HG02973 (cell line): ENCODE results near the gene MACROD2.

Experiments
- ATAC-seq: cut with Tn5 transposase; IDR thresholded peaks from one replicate; pipeline ENCODE4 v1.9.1; 2021; ENCODE audit warnings: moderate library complexity; ENCODE audit not compliant: unreplicated experiment

The MACROD2 gene

DNA sequence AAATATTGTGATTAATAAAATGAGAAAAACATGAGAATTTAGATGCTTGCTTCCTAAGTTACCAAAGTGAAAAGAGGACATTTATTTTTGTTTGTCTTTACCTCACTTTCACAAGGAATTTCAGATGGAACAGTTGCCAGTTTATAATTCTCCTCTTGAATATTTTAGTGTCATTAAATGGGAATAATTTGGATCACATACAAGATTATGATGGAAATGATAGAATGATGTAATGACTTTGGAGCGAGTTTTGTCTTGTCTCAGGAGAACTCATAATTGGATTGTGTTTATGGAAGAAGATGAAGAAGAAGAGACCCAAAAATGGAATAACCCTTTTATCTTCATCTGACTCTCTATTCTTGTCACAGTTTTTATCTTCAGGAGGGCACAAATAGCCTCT lies 515.0 kb downstream of the MACROD2 start:
- no peak for ATAC-seq

DNA sequence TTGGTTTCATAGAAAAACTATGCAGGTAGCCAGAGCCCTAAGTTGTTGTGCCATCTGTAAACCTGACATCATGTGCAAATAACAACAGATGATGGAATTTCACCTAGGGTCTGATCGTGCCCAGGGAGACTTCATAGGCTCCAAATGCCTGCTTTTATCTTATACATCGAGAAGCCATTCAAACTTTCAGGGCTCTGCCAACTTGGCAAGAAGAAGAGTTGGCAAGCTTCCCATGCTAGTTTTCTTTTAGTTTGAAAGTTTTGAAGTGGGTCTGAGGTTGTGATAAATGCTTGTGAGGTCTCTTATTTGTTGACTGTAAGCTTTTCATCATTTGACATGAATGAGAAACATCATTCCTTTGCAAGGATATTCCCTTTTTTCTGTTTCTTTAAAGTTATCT lies 517.5 kb downstream of the MACROD2 start:
- no peak for ATAC-seq

DNA sequence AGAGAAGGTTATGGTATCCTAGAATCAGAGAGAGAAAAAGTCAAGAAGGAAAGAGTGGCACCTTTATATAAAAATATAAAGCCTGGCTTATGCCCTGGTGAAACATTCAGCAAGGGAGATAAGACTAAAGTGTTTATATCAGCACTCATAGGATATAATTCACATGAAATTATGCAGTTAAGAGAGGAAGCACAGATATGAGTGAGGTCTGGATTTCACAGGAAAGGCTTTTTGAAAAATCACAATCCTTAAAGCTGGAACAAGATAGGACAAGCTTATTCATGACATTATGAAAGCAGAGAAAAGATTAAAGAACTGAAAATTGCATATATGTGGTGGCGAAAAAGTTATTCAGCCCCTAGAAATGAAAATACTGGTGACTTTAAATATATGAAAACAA lies 523.3 kb downstream of the MACROD2 start:
- ATAC-seq: no peak

DNA sequence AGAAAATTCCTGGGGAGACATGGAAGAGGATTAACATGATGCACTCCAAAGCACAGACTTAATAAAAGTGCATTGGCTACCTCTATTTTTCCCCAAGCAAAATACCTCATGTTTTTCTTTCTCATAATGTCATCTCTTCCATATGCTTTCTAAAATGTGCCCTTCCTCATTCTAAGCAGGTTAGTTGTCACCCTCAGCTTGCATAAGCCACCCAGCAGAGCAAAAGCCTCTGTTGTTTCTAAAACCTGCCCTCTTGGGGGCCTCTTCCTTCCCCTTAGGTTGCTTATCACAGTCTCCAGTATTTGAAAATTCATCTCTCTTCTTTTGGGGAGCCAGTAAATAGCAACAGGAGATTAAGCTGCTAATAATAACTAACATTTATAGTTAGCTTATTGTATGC lies 525.7 kb downstream of the MACROD2 start:
- no peak for ATAC-seq

DNA sequence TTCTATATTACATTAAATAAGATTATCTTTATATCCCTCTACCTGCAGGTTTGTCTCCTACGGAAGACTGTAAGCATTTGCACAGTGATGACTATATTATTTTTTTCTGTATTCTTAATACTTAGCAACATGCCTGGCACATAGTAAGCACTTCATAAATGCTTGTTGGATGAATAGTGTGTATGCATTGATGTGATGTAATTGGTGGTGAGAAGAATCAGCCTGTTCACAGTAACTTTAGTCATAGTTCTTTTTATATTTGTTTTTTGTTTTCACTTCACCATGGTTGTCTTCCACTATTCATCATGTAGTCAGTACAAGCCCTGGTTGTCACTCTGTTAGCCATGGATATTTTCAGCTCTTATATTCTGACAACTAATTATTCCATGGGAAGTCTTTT lies 526.1 kb downstream of the MACROD2 start:
- ATAC-seq: no peak

DNA sequence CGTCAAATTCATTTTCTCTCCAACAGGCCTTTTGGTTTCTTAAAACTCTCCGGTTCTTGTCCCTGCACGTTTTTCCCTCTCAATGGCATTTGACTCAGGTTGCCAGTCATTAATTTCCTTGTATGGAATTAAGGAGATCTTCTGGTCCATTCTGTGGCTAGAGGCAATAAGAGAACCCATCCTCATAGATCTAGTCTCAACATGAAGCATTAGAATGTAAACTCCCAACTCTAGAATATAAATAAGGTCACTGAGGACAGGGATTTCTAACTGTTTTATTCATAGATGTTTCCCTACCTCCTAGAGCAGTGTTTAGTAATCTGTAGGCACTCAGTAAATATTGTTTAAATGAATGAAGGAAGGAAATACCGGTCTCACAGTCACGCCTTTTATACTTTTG lies 527.3 kb downstream of the MACROD2 start:
- no peak for ATAC-seq

DNA sequence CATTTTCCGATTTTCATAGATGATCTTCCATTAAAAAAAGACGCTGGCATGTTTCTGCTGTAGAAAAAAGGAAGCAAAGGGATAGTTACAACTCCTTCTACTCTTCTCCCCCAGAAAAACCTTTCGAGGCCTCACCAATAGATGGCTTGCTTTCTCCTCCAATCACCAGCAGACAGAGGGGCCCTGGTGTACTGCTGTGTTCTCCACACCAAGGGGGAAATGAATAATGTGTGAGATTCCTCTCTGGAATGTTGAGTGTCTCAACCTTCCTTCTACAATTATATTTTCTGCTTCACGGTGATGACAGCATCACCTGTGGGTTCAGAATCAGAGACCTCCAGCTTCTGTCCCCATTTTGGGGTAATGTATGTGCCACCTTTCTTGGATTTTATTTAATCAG lies 527.8 kb downstream of the MACROD2 start:
- ATAC-seq: no peak

DNA sequence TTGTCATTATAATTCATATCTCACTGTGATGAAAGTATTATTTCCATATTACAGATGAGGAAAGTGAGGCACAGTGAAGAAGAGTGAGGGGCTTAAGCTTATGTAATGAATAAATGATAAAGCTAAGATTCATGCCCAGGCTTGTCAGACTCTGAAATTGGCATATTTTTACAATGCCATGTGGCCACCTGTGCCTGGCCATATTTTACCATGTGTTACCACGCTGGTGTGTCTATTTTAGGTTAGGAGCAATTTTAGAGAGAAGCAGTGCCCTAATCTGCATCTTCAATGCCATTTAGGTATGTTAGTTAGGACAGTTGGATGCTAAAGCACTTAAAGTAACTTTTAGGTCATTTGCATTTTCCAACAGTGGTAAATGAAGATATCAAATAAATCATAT lies 530.1 kb downstream of the MACROD2 start:
- ATAC-seq: no peak

DNA sequence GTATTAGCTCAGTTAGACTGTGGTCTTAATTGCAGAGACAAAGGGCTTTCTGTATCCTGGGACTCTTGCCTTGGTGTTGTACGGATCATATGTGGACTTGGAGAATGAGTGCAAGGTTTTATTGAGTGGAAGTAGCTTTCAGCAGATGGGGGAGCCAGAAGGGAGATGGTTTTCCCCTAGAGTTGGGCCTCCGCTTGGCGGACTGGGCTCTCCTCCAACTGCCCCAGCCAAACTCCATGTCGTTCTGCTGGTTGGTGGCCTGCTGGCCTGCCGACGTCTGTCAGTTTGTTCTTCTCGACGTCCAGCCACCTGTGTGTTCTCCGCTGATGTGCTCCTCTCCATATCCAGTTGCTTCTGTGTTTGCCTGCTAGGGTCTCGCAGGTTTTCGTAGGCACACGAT lies 531.6 kb downstream of the MACROD2 start:
- ATAC-seq: no peak

DNA sequence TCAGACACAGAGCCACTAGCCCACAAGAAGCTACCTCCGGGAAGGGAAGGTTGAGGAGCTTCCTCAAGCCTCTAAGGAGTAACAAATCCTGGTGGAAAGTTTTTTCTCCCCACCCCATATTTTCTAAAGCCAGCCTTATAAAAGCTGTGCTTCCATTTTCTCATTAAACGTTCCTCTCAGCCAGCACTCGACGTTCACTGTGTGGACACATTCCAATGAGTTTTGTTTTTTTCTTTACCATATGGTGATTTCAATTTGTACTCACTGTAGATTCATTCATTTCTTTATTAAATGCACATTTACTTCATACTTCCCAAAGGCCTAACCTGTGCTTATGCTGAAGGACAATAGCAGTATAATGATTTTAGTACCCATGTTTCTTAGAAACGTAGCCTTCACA lies 536.5 kb downstream of the MACROD2 start:
- ATAC-seq: no peak

DNA sequence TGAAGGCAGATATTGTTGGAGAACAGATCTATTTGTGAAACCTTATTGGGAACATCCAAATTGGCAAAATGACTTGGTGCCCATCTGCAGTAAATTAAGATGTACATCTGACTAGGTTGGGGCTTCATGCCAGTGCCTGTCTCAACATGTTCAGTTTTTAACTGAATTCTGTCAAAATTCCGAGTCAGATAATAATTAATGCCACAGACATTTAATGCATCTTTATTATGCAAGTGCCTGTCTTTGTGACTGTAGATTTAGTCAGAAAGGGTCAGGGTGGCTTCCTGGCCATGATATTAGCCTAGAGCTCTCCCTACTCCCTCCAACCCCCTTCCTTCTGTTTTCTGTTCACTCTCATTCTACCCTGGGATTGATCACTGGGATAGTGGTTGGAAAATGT lies 541.4 kb downstream of the MACROD2 start:
- no peak for ATAC-seq

DNA sequence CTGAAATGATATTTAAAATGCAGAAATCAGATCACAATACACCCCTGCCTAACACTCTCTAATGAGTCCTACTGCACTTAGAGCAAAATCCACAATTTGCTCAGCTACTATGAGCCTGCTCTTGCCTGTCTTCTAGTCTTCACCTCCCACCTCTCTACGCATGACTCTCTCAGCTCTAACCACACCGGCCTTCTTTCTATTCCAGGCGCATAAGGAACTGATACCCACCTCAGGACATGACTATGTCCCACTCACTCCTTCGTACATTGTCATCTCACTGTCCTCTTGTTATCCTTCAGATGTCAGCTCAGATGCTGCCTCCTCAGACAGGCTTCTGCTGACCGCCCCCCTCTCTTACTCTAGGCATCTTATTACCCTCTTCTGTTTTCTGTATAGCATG lies 543.1 kb downstream of the MACROD2 start:
- ATAC-seq: peak; percentile 99

DNA sequence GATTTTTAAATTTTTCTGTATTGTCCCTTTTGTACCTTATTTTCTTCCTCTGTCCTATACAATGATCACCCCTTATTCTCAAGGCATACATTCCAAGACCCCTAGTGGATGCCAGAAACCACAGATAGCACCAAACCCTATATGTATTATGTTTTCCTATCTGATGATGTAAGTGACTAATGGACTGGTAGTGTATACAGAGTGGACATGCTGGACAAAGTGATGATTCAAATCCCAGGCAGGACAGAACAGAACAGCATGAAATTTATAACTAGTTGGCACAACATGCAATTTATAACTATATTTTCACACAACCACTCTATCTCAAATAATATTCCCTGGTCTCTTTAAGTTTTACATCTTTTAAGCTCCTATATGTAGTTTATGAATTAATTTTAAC lies 547.7 kb downstream of the MACROD2 start:
- ATAC-seq: no peak

DNA sequence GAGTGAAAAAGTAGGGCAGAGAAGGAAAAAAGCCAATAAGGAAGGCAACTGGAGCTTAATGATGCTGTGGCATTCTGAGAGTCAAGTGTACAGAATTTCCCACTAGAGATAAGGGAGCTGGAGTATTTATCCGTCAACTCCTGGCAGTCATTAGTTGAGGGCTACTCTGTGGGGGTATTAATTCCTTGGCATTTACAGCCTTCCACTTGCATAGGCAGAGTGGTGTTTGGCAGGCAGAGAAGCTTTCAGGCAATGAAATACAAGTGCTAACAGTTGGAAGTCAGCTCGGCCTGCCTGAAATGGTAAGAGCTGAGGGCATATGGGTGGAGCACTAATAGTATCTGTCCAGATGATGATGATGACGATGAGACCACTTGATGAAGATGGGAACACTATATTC lies 549.4 kb downstream of the MACROD2 start:
- ATAC-seq: no peak

DNA sequence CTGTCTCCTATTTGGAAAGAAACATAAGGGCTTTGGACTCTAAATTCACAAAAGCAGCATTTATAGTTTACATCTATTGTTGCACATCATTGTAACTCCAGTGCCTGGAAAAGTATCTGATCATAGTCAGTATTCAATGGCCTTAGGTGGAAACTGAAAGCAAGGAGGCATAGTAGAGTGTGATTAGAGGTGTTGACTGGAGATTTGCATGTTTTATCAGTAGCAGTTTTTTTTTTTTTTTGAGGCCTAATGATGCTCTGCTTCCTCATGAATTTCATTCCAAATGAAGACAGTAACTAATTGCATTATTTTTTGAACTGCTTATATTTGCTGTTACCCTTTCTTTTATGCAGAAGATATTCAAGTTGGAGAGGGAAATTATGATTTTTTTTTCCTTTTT lies 555.3 kb downstream of the MACROD2 start:
- ATAC-seq: no peak

DNA sequence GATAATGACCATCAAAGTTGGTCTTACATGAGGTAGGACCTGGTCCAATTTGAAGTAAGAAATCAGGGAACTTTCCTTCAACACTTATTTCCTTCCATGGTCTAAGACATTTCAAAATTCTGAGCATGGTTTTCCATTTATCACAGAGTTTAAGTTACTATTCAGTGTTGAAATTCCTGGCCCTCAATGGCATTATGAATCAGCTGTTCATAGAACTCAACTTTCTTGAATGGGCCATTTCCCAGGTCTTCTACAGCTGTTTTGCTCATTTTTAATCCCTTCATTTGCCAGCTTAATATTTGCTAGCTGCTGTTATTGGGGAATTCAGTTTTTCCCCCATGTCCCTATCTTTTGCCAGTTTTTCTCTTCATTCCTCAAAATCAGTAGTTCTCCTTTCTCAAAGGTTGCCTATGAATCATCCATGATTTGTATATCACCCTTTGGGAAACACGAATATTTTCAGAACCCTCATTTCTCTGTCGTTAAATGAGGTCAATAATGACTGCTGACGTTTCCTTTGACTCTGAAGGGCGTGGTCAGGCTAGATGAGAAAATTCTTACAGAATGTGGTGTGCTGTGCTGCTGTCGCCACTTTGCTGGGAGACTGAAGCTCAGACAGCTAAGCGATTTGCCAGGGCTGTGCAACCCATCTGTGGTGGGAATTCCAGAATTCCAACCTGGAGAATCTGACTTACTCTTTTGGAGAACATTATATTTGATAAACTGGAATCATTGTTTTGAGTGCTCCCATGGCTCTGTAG lies 558.6 kb downstream of the MACROD2 start:
- no peak for ATAC-seq

DNA sequence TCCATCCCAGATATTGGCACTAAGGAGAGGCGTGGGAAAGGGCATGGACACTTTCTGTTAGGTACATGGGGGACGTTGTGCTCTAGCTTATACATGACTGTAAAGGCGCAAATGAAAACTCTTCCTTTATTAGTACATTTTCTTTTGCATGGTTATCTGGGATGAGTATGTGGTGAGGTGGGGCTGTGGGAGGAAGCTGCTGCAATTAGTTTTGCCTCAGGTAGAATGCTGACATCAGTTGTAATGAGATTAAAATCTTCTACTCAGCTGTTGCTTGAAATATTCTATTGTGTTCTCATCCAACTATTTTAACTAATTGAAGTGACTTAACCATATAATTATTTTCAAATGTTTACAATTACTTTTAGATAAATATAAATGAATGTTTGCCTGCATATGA lies 560.4 kb downstream of the MACROD2 start:
- ATAC-seq: no peak

DNA sequence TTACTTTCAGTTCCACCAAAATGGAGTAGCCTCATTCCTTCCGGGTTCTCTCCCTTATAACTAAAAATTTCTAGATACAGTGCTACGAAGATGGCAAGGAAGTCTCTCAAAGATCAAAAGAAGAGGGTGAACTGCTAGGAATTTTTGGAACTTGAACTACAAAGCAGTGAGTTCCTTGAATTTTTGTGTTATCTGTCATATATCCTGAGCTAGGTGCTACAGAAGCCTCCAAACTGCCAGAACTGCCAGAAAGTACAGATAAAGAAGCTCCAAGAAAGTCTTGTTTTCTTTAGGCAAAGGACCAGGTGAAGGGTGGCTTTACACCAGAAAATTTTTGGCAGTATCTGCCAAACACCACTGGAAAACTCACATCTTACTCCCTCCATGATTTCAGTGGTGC lies 560.9 kb downstream of the MACROD2 start:
- ATAC-seq: no peak

DNA sequence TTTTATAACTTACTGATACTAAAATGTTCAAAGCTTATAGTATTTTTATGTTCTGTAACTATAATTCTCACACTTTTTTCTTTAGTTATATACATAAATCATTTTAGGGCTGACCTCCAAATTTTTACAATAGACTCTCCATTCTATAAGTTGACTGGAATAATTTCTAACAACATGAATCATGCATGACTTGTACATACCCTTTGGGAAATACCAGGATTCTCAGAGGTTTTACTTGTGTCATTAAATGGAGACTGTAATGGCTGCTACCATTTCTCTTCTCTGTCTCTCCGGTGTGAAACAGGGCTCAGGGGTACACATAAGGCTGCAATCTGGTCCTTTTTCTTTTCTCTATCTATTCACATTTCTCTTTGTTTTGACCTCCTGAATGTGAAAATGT lies 564.3 kb downstream of the MACROD2 start:
- ATAC-seq: no peak

DNA sequence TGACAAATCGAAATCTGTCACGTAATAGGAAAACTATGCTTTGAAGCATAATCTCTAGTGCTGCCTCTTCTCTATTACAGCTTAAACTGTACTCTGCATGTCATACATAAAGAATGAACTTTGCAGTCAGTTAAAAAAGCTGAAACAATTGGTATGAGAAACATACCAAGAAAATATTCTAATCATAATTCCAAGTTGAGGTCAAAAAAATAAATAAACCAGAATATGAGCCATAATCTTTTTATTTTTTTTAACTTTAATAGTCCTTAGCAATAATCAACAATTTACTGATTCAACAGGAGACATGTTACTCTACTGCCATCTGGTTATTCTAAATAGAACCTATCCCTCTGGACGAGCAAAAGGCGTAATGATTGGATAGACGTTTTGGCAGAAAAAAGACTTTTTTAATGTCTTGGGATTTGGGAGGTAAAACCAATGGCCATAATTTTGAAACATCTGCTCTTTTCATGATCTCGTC lies 566.5 kb downstream of the MACROD2 start:
- ATAC-seq: no peak

DNA sequence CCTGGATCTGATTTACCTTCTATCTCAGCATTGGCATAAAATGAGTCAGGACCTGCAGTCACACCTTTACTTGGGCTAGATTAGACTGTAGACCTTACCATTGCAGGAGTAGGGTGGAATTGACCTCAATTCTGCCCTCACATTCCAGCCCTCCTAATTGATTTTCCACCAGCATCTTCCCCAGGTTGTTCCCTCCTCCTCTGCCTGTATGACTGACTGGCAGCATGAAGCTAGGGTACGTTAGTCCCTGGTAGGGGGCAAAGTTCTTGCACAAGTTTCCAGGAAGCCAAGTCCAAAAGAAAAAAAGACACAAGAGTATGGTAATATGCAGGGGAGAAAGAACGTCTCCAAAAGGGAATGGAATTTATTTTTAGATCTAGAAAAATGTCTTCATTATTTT lies 567.7 kb downstream of the MACROD2 start:
- ATAC-seq: no peak

DNA sequence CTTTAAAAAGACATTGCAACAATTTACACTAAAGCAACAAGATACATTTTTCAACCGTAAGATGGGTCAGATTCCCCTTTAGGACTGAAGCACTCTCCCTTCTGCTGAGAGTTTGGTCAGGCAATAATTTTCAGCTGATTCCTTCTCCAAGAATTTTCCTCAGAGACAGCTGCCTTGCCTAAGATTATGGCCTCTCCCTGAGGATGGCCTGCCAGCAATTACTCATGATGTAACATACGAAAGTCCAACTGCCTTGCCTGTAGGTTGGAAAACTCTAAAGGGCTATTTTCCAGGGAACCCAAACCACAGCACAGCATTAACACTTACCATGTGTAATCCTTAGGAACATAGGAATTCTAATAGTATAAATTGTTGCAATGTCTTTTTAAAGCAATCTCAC lies 571.2 kb downstream of the MACROD2 start:
- ATAC-seq: no peak

DNA sequence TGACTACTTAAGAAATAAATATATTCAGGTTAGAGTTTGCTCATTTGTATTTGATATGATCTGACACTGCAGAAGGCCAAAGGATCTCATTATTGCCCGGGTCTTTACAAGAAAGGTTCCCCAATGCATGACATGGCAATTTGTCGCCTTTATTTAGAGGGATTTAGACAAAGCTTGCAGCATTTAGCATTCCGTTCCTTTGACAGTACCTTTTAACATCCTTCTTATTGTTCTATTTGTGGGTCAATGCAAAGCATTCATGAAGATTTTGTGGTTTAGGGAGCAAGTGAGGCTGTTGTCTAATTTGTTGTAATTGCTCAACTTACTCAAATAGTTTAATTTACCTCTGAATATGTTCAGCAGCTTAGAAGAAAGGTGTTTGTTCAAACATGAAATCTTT lies 572.9 kb downstream of the MACROD2 start:
- ATAC-seq: no peak
